HUES48 (cell line): ENCODE results near the gene HDDC3.
A peak's percentile ranks its signal among the peaks of the same experiment; 100 is the strongest.

ENCODE experiments used
- H3K27ac ChIP-seq: one replicate; pipeline ENCODE4 v1.7.0; 2013; ENCODE audit warnings: low read depth, low read length, inconsistent platforms
- H3K27me3 ChIP-seq: 2 replicates; pipeline ENCODE4 v1.6.1; 2013; ENCODE audit warnings: mild to moderate bottlenecking, low read length; ENCODE audit not compliant: control insufficient read depth, insufficient read depth
- H3K36me3 ChIP-seq: 2 replicates; pipeline ENCODE4 v1.6.1; 2013; ENCODE audit warnings: low read length; ENCODE audit not compliant: control insufficient read depth, insufficient read depth
- H3K4me1 ChIP-seq: 2 replicates; pipeline ENCODE4 v1.6.1; 2013; ENCODE audit warnings: mild to moderate bottlenecking, low read length; ENCODE audit not compliant: control insufficient read depth, insufficient read depth
- H3K4me3 ChIP-seq: 2 replicates; pipeline ENCODE4 v1.5.1; 2013; ENCODE audit warnings: mild to moderate bottlenecking, low read depth, low read length
- H3K9ac ChIP-seq: 2 replicates; pipeline ENCODE4 v1.6.1; 2013; ENCODE audit warnings: mild to moderate bottlenecking, low read depth, low read length, moderate library complexity
- H3K9me3 ChIP-seq: 2 replicates; pipeline ENCODE4 v1.6.1; 2013; ENCODE audit warnings: low read length; ENCODE audit not compliant: control insufficient read depth, insufficient read depth

HDDC3 gene, protein sequence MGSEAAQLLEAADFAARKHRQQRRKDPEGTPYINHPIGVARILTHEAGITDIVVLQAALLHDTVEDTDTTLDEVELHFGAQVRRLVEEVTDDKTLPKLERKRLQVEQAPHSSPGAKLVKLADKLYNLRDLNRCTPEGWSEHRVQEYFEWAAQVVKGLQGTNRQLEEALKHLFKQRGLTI

GRCh38 chr15:90931828-90932659, at the start of gene HDDC3:
HDDC3 (minus strand) TSS chr15:90932549; CDS start chr15:90932540, 9 bp downstream.
- Histone ChIP-seq H3K27ac (no peak within 1 kb of the TSS), H3K27me3 (peaks cover 9% of the 10 kb centered on the region; the same call in 1 of the 2 replicates), H3K4me1 (peaks cover 24% of the 10 kb centered on the region), H3K9ac (peak within 1 kb of the TSS; percentile 38), H3K4me3 (peak within 1 kb of the TSS; percentile 84), H3K36me3 (peaks cover 6% of the 10 kb centered on the region), H3K9me3 (no peaks in the 10 kb centered on the region)

GRCh38 chr15:90982135-90982534, 49.8 kb upstream of the HDDC3 start:
- Histone ChIP-seq H3K4me3 (no peak overlapping the region), H3K27me3 (no peaks in the 10 kb centered on the region), H3K27ac (no peak overlapping the region), H3K9ac (no peak overlapping the region), H3K4me1 (no peaks in the 10 kb centered on the region), H3K9me3 (no peaks in the 10 kb centered on the region), H3K36me3 (peaks cover 74% of the 10 kb centered on the region)

- no peaks in the 10 kb centered on the region for H3K27me3 ChIP-seq
- no peaks in the 10 kb centered on the region for H3K4me1 ChIP-seq
- H3K36me3 ChIP-seq: peaks cover 79% of the 10 kb centered on the region
- no peak overlapping the region for H3K9ac ChIP-seq
- H3K4me3 ChIP-seq: no peak overlapping the region
- no peak overlapping the region for H3K27ac ChIP-seq
- no peaks in the 10 kb centered on the region for H3K9me3 ChIP-seq
Measured at GRCh38 chr15:90981681-90982080, 49.3 kb upstream of the HDDC3 start.

GRCh38 chr15:90979582-90979981, 47.2 kb upstream of the HDDC3 start:
- Histone ChIP-seq H3K27ac (no peak overlapping the region), H3K9me3 (no peaks in the 10 kb centered on the region), H3K27me3 (no peaks in the 10 kb centered on the region), H3K4me1 (no peaks in the 10 kb centered on the region), H3K9ac (no peak overlapping the region), H3K4me3 (no peak overlapping the region), H3K36me3 (peaks cover 97% of the 10 kb centered on the region)

DNA sequence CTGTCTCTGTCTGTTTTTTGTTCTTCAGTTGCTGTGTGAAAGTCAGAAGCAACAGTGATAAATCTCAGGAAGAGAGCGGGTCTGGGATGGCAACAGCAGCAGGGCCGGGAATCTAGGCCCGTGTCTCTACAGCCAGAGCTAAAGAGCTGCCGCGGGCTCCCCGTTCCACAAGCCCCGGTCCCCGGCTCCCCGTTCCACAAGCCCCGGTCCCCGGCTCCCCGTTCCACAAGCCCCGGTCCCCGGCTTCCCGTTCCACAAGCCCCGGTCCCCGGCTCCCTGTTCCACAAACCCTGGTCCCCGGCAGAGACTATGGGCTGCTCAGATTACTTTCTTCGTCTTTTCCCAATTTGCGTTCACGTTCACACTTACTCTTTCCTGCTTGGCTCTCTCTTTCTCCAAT, 41.9 kb upstream of the HDDC3 start:
- Histone ChIP-seq H3K27ac (no peak overlapping the region), H3K4me1 (no peaks in the 10 kb centered on the region), H3K36me3 (peaks cover 90% of the 10 kb centered on the region), H3K9ac (no peak overlapping the region), H3K4me3 (no peak overlapping the region), H3K9me3 (no peaks in the 10 kb centered on the region), H3K27me3 (no peaks in the 10 kb centered on the region)

- Histone ChIP-seq H3K27ac (no peak overlapping the region), H3K36me3 (peaks cover 92% of the 10 kb centered on the region), H3K27me3 (no peaks in the 10 kb centered on the region), H3K4me1 (no peaks in the 10 kb centered on the region), H3K9me3 (no peaks in the 10 kb centered on the region), H3K4me3 (no peak overlapping the region), H3K9ac (no peak overlapping the region)
Measured at GRCh38 chr15:90972133-90972532, 39.8 kb upstream of the HDDC3 start.

DNA sequence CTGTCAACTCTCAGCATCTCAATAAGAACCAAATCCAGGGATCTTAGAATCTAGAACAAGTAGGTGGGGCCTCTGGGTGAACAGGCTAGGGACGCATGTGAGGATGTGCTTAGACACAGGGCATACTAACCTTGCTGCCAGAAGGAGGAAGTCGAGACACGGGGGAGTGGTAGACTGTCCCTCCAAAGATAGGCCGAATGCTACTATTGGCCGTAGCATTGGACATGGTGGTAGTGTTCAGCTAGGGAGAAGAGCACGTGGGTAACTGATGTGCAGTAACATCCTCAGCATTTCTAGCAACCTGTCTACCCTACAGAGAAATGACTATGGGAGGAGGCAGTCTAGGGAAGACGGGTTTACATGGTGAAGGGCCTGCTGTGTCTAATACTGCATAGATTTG, 37.9 kb upstream of the HDDC3 start:
- no peak overlapping the region for H3K9ac ChIP-seq
- no peak overlapping the region for H3K4me3 ChIP-seq
- no peaks in the 10 kb centered on the region for H3K4me1 ChIP-seq
- H3K27ac ChIP-seq: no peak overlapping the region
- no peaks in the 10 kb centered on the region for H3K9me3 ChIP-seq
- no peaks in the 10 kb centered on the region for H3K27me3 ChIP-seq
- H3K36me3 ChIP-seq: peaks cover 90% of the 10 kb centered on the region

DNA sequence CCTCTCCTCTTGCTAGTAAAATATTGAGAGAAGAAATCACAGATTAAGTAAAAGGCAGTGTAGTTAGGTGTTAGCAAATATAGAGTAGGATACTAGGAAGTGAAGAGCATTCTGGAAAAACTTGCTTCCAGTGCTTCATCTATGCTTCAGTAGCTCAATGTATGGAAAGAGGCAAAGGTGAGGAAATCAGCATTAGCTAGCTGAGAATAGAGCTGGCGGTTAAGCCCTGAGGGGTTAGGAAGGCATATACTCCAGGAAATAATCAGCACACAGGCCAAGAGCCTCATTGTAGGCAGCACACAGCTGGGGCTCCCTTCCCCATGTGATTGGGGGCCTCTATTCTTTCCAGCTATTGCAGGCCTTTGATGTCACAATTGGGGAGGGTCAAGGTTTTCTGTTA, 36.1 kb upstream of the HDDC3 start:
- no peaks in the 10 kb centered on the region for H3K27me3 ChIP-seq
- H3K4me3 ChIP-seq: no peak overlapping the region
- no peaks in the 10 kb centered on the region for H3K9me3 ChIP-seq
- no peak overlapping the region for H3K9ac ChIP-seq
- peaks cover 81% of the 10 kb centered on the region for H3K36me3 ChIP-seq
- H3K27ac ChIP-seq: no peak overlapping the region
- H3K4me1 ChIP-seq: no peaks in the 10 kb centered on the region

DNA sequence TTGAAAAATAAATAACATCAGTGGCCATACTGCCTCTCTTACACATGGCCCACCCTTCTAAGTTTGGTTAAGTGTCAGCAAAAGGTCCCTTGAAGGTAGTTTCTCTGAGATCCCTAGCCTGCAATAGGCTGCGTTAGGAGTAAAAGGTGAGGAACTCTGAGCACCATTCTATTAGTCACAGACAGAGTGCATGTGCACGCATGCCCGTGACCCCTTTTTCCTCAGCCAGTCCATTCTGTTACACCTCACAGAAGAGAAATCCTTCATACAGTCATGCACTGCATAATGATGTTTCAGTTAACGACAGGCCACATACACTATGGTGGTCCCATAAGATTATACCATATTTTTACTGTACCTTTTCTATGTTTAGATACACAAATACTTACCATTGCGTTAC, 34.9 kb upstream of the HDDC3 start:
- Histone ChIP-seq H3K27me3 (no peaks in the 10 kb centered on the region), H3K9ac (no peak overlapping the region), H3K4me1 (no peaks in the 10 kb centered on the region), H3K36me3 (peaks cover 80% of the 10 kb centered on the region), H3K4me3 (no peak overlapping the region), H3K9me3 (no peaks in the 10 kb centered on the region), H3K27ac (no peak overlapping the region)

- Histone ChIP-seq H3K27me3 (no peaks in the 10 kb centered on the region), H3K4me1 (no peaks in the 10 kb centered on the region), H3K36me3 (peaks cover 85% of the 10 kb centered on the region), H3K27ac (no peak overlapping the region), H3K4me3 (no peak overlapping the region), H3K9ac (no peak overlapping the region), H3K9me3 (no peaks in the 10 kb centered on the region)
Measured at GRCh38 chr15:90966262-90966661, 33.9 kb upstream of the HDDC3 start.

DNA sequence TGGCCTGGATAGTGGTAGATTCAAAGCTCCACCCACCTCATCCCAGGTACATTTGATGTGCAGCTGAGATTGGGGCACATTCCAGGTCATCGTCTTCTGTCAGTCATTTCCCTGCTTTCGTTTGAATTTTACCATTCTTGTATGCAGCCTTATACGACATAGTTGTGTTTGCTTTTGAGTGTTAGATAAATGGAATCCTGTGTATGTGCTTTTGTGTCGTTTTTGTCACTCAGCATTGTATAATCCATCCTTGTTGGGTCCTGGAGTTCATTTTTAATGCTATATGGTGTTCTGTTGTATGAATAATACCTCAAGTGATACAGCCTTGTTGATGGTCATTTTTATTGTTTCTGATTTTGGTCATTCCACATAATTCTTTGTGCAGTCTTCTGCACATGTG, 29.7 kb upstream of the HDDC3 start:
- H3K27ac ChIP-seq: no peak overlapping the region
- no peak overlapping the region for H3K4me3 ChIP-seq
- H3K36me3 ChIP-seq: peaks cover 61% of the 10 kb centered on the region
- H3K9me3 ChIP-seq: no peaks in the 10 kb centered on the region
- no peak overlapping the region for H3K9ac ChIP-seq
- no peaks in the 10 kb centered on the region for H3K27me3 ChIP-seq
- peaks cover 6% of the 10 kb centered on the region; the same call in 1 of the 2 replicates for H3K4me1 ChIP-seq
